GM12878 (cell line): Measurements from ENCODE around the gene TMEM135.

Experiments
- NR2C2 ChIP-seq: IDR thresholded peaks from 2 replicates; pipeline ENCODE4 v1.6.1; 2011; ENCODE audit warnings: borderline replicate concordance, low read depth; ENCODE audit not compliant: control insufficient read depth, insufficient read length
- ZBTB33 ChIP-seq: fragments of 450-650 bp; IDR thresholded peaks from 2 replicates; pipeline ENCODE4 v1.6.1; 2017; ENCODE audit warnings: mild to moderate bottlenecking
- TF ChIP-seq, protein P1 (sequence below), 3 experiments: IDR thresholded peaks in 2 of 3; conservative IDR thresholded peaks in 1 of 3; 2 replicates each; pipeline ENCODE4 v1.5.1; 2011; ENCODE audit warnings: low read depth in 3 of 3, low read length in 3 of 3, mild to moderate bottlenecking in 3 of 3, control low read depth in 2 of 3, moderate library complexity in 2 of 3, inconsistent platforms in 1 of 3, mixed read lengths in 1 of 3; ENCODE audit not compliant: control insufficient read depth in 2 of 3, insufficient read depth in 1 of 3; ENCODE audit errors: extremely low read depth in 1 of 3

DNA sequence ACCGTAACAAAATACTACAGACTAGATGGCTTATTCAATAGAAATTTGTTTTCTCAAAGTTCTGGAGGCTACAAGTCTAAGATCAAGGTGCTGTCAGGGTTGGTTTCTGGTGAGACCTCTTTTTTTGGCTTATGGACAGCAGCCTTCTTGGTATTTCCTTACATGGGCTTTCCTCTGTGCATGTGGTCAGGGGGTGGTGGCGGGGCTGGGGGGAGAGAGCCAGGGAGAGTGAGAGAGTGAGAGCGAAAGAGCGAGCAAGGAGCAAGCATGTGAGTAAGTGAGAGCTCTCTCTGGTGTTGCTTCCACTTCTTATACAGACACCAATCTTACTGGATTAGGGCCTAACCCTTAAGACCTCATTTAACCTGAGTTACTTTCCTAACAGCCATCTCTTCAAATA lies 181.5 kb downstream of the TMEM135 start:
- TF ChIP-seq, protein P1, sequence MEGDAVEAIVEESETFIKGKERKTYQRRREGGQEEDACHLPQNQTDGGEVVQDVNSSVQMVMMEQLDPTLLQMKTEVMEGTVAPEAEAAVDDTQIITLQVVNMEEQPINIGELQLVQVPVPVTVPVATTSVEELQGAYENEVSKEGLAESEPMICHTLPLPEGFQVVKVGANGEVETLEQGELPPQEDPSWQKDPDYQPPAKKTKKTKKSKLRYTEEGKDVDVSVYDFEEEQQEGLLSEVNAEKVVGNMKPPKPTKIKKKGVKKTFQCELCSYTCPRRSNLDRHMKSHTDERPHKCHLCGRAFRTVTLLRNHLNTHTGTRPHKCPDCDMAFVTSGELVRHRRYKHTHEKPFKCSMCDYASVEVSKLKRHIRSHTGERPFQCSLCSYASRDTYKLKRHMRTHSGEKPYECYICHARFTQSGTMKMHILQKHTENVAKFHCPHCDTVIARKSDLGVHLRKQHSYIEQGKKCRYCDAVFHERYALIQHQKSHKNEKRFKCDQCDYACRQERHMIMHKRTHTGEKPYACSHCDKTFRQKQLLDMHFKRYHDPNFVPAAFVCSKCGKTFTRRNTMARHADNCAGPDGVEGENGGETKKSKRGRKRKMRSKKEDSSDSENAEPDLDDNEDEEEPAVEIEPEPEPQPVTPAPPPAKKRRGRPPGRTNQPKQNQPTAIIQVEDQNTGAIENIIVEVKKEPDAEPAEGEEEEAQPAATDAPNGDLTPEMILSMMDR (IDR thresholded peaks at IDR 0.05 in 2 of 3, conservative IDR thresholded peaks at IDR 0.05 in 1 of 3; ENCODE audit: control insufficient read depth in 2 of 3, extremely low read depth in 1 of 3, insufficient read depth in 1 of 3, low read depth in 3 of 3, low read length in 3 of 3) = no peak
- no peak for TF ChIP-seq NR2C2
- TF ChIP-seq ZBTB33 = no peak
